Measurements from ENCODE around the gene ANO2.

ANO2 gene

DNA sequence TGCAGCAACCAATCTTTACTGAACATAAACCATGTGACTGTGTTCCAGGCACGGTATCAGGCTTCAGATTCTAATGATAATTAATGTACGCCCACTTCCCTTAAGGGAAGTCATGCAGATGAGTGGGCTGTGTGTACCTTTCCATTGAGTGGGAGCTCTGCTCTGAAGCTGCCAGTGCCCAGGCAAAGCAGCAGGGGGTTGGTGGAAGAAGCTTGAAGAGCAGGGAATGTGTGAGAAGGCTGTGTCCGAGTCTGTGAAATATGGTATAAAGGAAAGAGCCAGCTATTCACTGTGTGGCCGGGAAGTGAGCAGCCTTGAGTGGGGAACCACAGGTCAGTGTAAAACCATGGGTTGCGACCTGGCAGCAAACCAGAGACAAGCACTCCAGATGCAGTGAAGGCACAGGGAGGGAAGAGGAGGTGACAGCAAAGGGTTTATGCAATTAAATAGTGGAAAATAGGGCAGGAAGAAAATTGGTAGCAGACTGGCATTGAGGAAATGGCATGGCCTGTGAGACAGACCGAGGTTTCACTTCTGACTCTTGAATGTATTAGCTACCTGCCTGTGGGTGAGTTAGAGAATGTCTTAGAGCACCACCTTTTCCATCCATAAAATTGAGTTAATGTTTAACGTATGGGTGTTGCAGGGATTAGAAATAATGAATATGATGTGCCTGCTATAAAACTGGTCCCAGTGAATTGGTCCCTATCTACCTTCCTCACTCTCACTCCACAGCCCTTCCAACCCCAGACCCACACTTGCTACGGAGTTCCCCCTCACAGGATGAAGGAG, 396.7 kb downstream of the ANO2 start:
- TF ChIP-seq, protein P1, sequence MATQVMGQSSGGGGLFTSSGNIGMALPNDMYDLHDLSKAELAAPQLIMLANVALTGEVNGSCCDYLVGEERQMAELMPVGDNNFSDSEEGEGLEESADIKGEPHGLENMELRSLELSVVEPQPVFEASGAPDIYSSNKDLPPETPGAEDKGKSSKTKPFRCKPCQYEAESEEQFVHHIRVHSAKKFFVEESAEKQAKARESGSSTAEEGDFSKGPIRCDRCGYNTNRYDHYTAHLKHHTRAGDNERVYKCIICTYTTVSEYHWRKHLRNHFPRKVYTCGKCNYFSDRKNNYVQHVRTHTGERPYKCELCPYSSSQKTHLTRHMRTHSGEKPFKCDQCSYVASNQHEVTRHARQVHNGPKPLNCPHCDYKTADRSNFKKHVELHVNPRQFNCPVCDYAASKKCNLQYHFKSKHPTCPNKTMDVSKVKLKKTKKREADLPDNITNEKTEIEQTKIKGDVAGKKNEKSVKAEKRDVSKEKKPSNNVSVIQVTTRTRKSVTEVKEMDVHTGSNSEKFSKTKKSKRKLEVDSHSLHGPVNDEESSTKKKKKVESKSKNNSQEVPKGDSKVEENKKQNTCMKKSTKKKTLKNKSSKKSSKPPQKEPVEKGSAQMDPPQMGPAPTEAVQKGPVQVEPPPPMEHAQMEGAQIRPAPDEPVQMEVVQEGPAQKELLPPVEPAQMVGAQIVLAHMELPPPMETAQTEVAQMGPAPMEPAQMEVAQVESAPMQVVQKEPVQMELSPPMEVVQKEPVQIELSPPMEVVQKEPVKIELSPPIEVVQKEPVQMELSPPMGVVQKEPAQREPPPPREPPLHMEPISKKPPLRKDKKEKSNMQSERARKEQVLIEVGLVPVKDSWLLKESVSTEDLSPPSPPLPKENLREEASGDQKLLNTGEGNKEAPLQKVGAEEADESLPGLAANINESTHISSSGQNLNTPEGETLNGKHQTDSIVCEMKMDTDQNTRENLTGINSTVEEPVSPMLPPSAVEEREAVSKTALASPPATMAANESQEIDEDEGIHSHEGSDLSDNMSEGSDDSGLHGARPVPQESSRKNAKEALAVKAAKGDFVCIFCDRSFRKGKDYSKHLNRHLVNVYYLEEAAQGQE (IDR thresholded peaks at IDR 0.05; ENCODE audit: insufficient read depth in 1 of 2, low read depth in 2 of 2, low read length in 2 of 2): no peak
- TF ChIP-seq FOXP2 (optimal IDR thresholded peaks at IDR 0.05; ENCODE audit: borderline replicate concordance, extremely low read depth, extremely low read length, insufficient read depth): no peak
- no peak for TF ChIP-seq POLR2AphosphoS5 (IDR thresholded peaks at IDR 0.05; ENCODE audit: low read depth, low read length)
- no peak for TF ChIP-seq TAF1 (IDR thresholded peaks at IDR 0.05; ENCODE audit: borderline replicate concordance, insufficient read depth, low read length)
- TF ChIP-seq SIN3A (IDR thresholded peaks at IDR 0.05; ENCODE audit: borderline replicate concordance, insufficient read depth, low read length): no peak

DNA sequence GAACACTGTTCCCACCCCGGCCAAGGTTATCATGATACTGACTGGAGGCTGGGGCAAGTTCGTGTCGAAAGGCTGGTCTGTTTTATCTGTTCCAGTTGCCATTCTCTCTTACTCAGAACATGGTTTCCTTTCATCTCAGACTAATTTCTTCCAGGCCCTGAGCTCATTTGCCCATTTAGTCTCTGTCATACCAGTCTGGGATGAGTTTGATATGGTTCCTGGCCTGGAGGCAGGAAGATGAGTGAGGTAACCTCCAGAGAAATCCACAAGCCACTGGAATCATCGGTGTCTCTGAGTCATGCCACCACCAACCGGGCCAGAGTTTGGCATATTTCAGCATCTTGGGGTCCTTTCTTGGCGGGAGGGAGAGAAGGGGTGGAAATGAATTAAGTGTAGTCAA, 398.4 kb downstream of the ANO2 start:
- TF ChIP-seq SIN3A (IDR thresholded peaks at IDR 0.05; ENCODE audit: borderline replicate concordance, insufficient read depth, low read length) (no peak), TAF1 (IDR thresholded peaks at IDR 0.05; ENCODE audit: borderline replicate concordance, insufficient read depth, low read length) (no peak), FOXP2 (optimal IDR thresholded peaks at IDR 0.05; ENCODE audit: borderline replicate concordance, extremely low read depth, extremely low read length, insufficient read depth) (no peak), POLR2AphosphoS5 (IDR thresholded peaks at IDR 0.05; ENCODE audit: low read depth, low read length) (no peak)
- TF ChIP-seq, protein P1 (IDR thresholded peaks at IDR 0.05; ENCODE audit: insufficient read depth in 1 of 2, low read depth in 2 of 2, low read length in 2 of 2): no peak

DNA sequence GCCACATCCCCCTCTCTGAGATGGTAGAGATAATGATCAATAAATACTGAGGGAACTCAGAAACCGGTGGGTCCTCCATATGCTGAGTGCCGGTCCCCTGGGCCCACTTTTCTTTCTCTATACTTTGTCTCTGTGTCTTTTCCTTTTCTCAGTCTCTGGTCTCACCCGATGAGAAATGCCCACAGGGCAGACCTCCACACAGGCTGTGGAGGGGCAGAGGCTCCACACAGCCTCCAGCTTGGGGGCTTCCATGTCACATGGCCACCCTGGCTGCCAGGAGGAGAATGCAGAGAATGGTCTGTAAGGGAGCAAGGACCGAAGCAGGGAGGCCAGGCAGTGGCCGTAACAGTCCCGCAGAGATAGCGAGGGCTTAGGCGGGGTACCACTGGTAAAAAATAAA, 407.3 kb downstream of the ANO2 start:
- TF ChIP-seq SIN3A (IDR thresholded peaks at IDR 0.05; ENCODE audit: borderline replicate concordance, insufficient read depth, low read length) (no peak), POLR2AphosphoS5 (IDR thresholded peaks at IDR 0.05; ENCODE audit: low read depth, low read length) (no peak), FOXP2 (optimal IDR thresholded peaks at IDR 0.05; ENCODE audit: borderline replicate concordance, extremely low read depth, extremely low read length, insufficient read depth) (no peak), TAF1 (IDR thresholded peaks at IDR 0.05; ENCODE audit: borderline replicate concordance, insufficient read depth, low read length) (no peak)
- TF ChIP-seq, protein P1 (IDR thresholded peaks at IDR 0.05; ENCODE audit: insufficient read depth in 1 of 2, low read depth in 2 of 2, low read length in 2 of 2): no peak

DNA sequence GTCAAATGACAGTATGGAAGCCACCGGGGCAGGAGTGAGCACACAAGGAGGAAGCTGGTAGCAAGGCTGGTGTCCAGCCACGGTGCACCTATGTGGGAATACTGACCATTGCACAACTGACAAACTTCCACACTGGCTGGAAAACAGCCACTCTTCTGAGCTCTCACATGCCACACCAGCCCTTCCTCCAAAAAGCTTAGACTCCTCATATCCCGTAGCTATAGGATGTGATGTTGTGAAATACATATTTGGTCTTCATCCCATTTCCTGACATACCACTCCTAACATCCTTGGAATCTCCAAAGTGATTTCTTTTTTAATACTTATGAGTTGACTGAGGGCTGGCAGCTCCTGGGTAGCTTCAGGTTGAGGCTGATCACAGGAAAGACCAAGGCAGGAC, 409.5 kb downstream of the ANO2 start:
- TF ChIP-seq TAF1 (IDR thresholded peaks at IDR 0.05; ENCODE audit: borderline replicate concordance, insufficient read depth, low read length) (no peak), POLR2AphosphoS5 (IDR thresholded peaks at IDR 0.05; ENCODE audit: low read depth, low read length) (no peak), FOXP2 (optimal IDR thresholded peaks at IDR 0.05; ENCODE audit: borderline replicate concordance, extremely low read depth, extremely low read length, insufficient read depth) (no peak), SIN3A (IDR thresholded peaks at IDR 0.05; ENCODE audit: borderline replicate concordance, insufficient read depth, low read length) (no peak)
- TF ChIP-seq, protein P1 (IDR thresholded peaks at IDR 0.05; ENCODE audit: insufficient read depth in 1 of 2, low read depth in 2 of 2, low read length in 2 of 2): no peak
